ENCODE results near the gene STX8.

Gene STX8

GRCh38 chr17:9249245-9249953 is 326.2 kb downstream of the STX8 start:
- H3K27ac Mint-ChIP-seq = peak overlapping the region; percentile 92
- peaks cover 3% of the 10 kb centered on the region for H3K27me3 Mint-ChIP-seq (ENCODE audit: low read depth, poor library complexity)
- H3K4me3 Mint-ChIP-seq = no peak overlapping the region
- H3K36me3 Mint-ChIP-seq (ENCODE audit: low read depth) = no peaks in the 10 kb centered on the region
- TF ChIP-seq CTCF (IDR thresholded peaks at IDR 0.05) = no peak
- no peaks in the 10 kb centered on the region for H3K9me3 Mint-ChIP-seq
- no peak for DNase-seq
- peaks cover 23% of the 10 kb centered on the region for H3K4me1 Mint-ChIP-seq

- Mint-ChIP-seq H3K27me3 (ENCODE audit: low read depth, poor library complexity) (no peaks in the 10 kb centered on the region), H3K4me3 (no peak overlapping the region), H3K4me1 (peaks cover 35% of the 10 kb centered on the region), H3K36me3 (ENCODE audit: low read depth) (no peaks in the 10 kb centered on the region), H3K9me3 (no peaks in the 10 kb centered on the region), H3K27ac (no peak overlapping the region)
- no peak for DNase-seq
- TF ChIP-seq CTCF (IDR thresholded peaks at IDR 0.05) = no peak
Observed at GRCh38 chr17:9247401-9247938, 328.1 kb downstream of the STX8 start.

- no peak for TF ChIP-seq CTCF (IDR thresholded peaks at IDR 0.05)
- DNase-seq = no peak
- H3K27ac Mint-ChIP-seq = no peak overlapping the region
Observed at GRCh38 chr17:9244066-9245052, 331.3 kb downstream of the STX8 start.

GRCh38 chr17:9242983-9243382 is 332.6 kb downstream of the STX8 start:
- Mint-ChIP-seq H3K36me3 (ENCODE audit: low read depth) (peaks cover 2% of the 10 kb centered on the region), H3K27me3 (ENCODE audit: low read depth, poor library complexity) (peaks cover 9% of the 10 kb centered on the region), H3K9me3 (no peaks in the 10 kb centered on the region), H3K4me3 (no peak overlapping the region), H3K4me1 (peaks cover 65% of the 10 kb centered on the region), H3K27ac (no peak overlapping the region)
- no peak for TF ChIP-seq CTCF (IDR thresholded peaks at IDR 0.05)
- DNase-seq = no peak

More at GRCh38 chr17:9244066-9245052, 331.3 kb downstream of the STX8 start:
- Mint-ChIP-seq H3K4me3 (no peak overlapping the region), H3K9me3 (no peaks in the 10 kb centered on the region), H3K4me1 (peaks cover 57% of the 10 kb centered on the region), H3K36me3 (ENCODE audit: low read depth) (no peaks in the 10 kb centered on the region), H3K27me3 (ENCODE audit: low read depth, poor library complexity) (peaks cover 3% of the 10 kb centered on the region)

- no peak overlapping the region for H3K27ac Mint-ChIP-seq
- H3K9me3 Mint-ChIP-seq = no peaks in the 10 kb centered on the region
- H3K4me3 Mint-ChIP-seq = peak overlapping the region; percentile 30
- no peak for TF ChIP-seq CTCF (IDR thresholded peaks at IDR 0.05)
- DNase-seq = no peak
- H3K36me3 Mint-ChIP-seq (ENCODE audit: low read depth) = peaks cover 7% of the 10 kb centered on the region
- H3K27me3 Mint-ChIP-seq (ENCODE audit: low read depth, poor library complexity) = peaks cover 10% of the 10 kb centered on the region
- peaks cover 70% of the 10 kb centered on the region for H3K4me1 Mint-ChIP-seq
Observed at GRCh38 chr17:9242497-9242881, 333.1 kb downstream of the STX8 start.

Measured in nephron progenitor cell (in vitro differentiated cells).